ENCODE data around the gene SLC4A7. TPM values are rescaled to one million over a fixed set of nuclear protein-coding genes. Genes with fewer than 3 reads are reported as not detected.

SLC4A7 gene
- total RNA-seq, 6 experiments from 2014 or later = 3.0 to 9.9 (median 5.8) TPM

- ATAC-seq (no peak), DNase-seq (no peak)
- H3K9me3 ChIP-seq = no peaks in the 10 kb centered on the region
- no peaks in the 10 kb centered on the region for H3K36me3 ChIP-seq
- H3K27ac ChIP-seq = no peak overlapping the region
- no peak for TF ChIP-seq CTCF (IDR thresholded peaks at IDR 0.05)
- no peak for TF ChIP-seq POLR2A (IDR thresholded peaks at IDR 0.05)
- H3K27me3 ChIP-seq = no peaks in the 10 kb centered on the region
- H3K4me3 ChIP-seq = no peak overlapping the region
- no peaks in the 10 kb centered on the region for H3K4me1 ChIP-seq
- 100% methylated on average over 1 of the region's 1 CpG for WGBS (ENCODE audit: insufficient coverage, low coverage, low lambda C conversion rate, missing lambda C conversion rate)
- intact Hi-C loops (cut with DNase I) = loop anchor here in 1 of 2 donors (10.0 kb wide), 1 partner anchor 155 kb away; no protein-coding TSS in a partner anchor
Measured at GRCh38 chr3:27500035-27500434, 15.9 kb upstream of the SLC4A7 start.

- no peaks in the 10 kb centered on the region for H3K36me3 ChIP-seq
- intact Hi-C loops (cut with DNase I) = no loop called here
Measured at GRCh38 chr3:27494784-27495183, 10.6 kb upstream of the SLC4A7 start.

GRCh38 chr3:27488821-27489220 lies 4.6 kb upstream of the SLC4A7 start:
- intact Hi-C loops (cut with DNase I) = no loop called here
- Histone ChIP-seq H3K27me3 (no peaks in the 10 kb centered on the region), H3K4me1 (no peaks in the 10 kb centered on the region), H3K27ac (no peak overlapping the region), H3K4me3 (no peak overlapping the region), H3K9me3 (no peaks in the 10 kb centered on the region), H3K36me3 (no peaks in the 10 kb centered on the region)
- DNase-seq (no peak), ATAC-seq (no peak)
- no peak for TF ChIP-seq CTCF (IDR thresholded peaks at IDR 0.05)
- no peak for TF ChIP-seq POLR2A (IDR thresholded peaks at IDR 0.05)
- WGBS (ENCODE audit: insufficient coverage, low coverage, low lambda C conversion rate, missing lambda C conversion rate) = 100% methylated on average over 2 of the region's 2 CpGs

More at GRCh38 chr3:27494784-27495183, 10.6 kb upstream of the SLC4A7 start:
- DNase-seq (no peak), ATAC-seq (no peak)
- TF ChIP-seq CTCF (IDR thresholded peaks at IDR 0.05) = no peak
- TF ChIP-seq POLR2A (IDR thresholded peaks at IDR 0.05) = no peak
- no peaks in the 10 kb centered on the region for H3K4me1 ChIP-seq
- H3K27me3 ChIP-seq = no peaks in the 10 kb centered on the region
- no peak overlapping the region for H3K27ac ChIP-seq
- no peak overlapping the region for H3K4me3 ChIP-seq
- H3K9me3 ChIP-seq = no peaks in the 10 kb centered on the region

- ATAC-seq (no peak), DNase-seq (no peak)
- no peak for TF ChIP-seq CTCF (IDR thresholded peaks at IDR 0.05)
- TF ChIP-seq POLR2A (IDR thresholded peaks at IDR 0.05) = no peak
- WGBS (ENCODE audit: insufficient coverage, low coverage, low lambda C conversion rate, missing lambda C conversion rate) = 67% methylated on average over 1 of the region's 1 CpG
- H3K9me3 ChIP-seq = no peaks in the 10 kb centered on the region
- no peaks in the 10 kb centered on the region for H3K36me3 ChIP-seq
- no peaks in the 10 kb centered on the region for H3K27me3 ChIP-seq
- H3K4me1 ChIP-seq = peaks cover 0 to 6% (median 0%) of the 10 kb centered on the region in 4 donors
- intact Hi-C loops (cut with DNase I) = no loop called here
- H3K4me3 ChIP-seq = no peak overlapping the region
- no peak overlapping the region for H3K27ac ChIP-seq
Measured at GRCh38 chr3:27487383-27487782, 3.2 kb upstream of the SLC4A7 start.

GRCh38 chr3:27486336-27486735 lies 2.2 kb upstream of the SLC4A7 start:
- H3K9me3 ChIP-seq = no peaks in the 10 kb centered on the region
- H3K36me3 ChIP-seq = no peaks in the 10 kb centered on the region
- H3K4me3 ChIP-seq = no peak overlapping the region
- H3K27ac ChIP-seq = no peak overlapping the region
- no peak for ATAC-seq
- intact Hi-C loops (cut with DNase I) = no loop called here
- H3K4me1 ChIP-seq = peaks cover 0 to 6% (median 0%) of the 10 kb centered on the region in 4 donors
- no peak for DNase-seq
- H3K27me3 ChIP-seq = no peaks in the 10 kb centered on the region
- 89% methylated on average over 3 of the region's 7 CpGs for WGBS (ENCODE audit: insufficient coverage, low coverage, low lambda C conversion rate, missing lambda C conversion rate)
- TF ChIP-seq CTCF (IDR thresholded peaks at IDR 0.05) = no peak
- no peak for TF ChIP-seq POLR2A (IDR thresholded peaks at IDR 0.05)
